ENCODE measurements around the gene C2CD4A. TPM values are rescaled to one million over a fixed set of nuclear protein-coding genes. Genes with fewer than 3 reads are reported as not detected.

C2CD4A gene
- total and polyA plus RNA-seq, 9 of the 15 experiments (the other 6 are each of a cell fraction or from before 2014, with no cell fraction given): not detected

GRCh38 chr15:62068071-62068809 is 1.5 kb downstream of the C2CD4A start (continued):
- TF ChIP-seq, protein P1, sequence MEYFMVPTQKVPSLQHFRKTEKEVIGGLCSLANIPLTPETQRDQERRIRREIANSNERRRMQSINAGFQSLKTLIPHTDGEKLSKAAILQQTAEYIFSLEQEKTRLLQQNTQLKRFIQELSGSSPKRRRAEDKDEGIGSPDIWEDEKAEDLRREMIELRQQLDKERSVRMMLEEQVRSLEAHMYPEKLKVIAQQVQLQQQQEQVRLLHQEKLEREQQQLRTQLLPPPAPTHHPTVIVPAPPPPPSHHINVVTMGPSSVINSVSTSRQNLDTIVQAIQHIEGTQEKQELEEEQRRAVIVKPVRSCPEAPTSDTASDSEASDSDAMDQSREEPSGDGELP (CRISPR knock-in tag; IDR thresholded peaks at IDR 0.05; ENCODE audit: borderline replicate concordance): peak; percentile 74
- TF ChIP-seq, protein P2, sequence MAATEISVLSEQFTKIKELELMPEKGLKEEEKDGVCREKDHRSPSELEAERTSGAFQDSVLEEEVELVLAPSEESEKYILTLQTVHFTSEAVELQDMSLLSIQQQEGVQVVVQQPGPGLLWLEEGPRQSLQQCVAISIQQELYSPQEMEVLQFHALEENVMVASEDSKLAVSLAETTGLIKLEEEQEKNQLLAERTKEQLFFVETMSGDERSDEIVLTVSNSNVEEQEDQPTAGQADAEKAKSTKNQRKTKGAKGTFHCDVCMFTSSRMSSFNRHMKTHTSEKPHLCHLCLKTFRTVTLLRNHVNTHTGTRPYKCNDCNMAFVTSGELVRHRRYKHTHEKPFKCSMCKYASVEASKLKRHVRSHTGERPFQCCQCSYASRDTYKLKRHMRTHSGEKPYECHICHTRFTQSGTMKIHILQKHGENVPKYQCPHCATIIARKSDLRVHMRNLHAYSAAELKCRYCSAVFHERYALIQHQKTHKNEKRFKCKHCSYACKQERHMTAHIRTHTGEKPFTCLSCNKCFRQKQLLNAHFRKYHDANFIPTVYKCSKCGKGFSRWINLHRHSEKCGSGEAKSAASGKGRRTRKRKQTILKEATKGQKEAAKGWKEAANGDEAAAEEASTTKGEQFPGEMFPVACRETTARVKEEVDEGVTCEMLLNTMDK (IDR thresholded peaks at IDR 0.05; ENCODE audit: borderline replicate concordance, insufficient read depth, low read depth, low read length, poor library complexity, severe bottlenecking): no peak
- TF ChIP-seq ZNF436 (CRISPR knock-in tag; IDR thresholded peaks at IDR 0.05): no peak
- TF ChIP-seq, protein P3, sequence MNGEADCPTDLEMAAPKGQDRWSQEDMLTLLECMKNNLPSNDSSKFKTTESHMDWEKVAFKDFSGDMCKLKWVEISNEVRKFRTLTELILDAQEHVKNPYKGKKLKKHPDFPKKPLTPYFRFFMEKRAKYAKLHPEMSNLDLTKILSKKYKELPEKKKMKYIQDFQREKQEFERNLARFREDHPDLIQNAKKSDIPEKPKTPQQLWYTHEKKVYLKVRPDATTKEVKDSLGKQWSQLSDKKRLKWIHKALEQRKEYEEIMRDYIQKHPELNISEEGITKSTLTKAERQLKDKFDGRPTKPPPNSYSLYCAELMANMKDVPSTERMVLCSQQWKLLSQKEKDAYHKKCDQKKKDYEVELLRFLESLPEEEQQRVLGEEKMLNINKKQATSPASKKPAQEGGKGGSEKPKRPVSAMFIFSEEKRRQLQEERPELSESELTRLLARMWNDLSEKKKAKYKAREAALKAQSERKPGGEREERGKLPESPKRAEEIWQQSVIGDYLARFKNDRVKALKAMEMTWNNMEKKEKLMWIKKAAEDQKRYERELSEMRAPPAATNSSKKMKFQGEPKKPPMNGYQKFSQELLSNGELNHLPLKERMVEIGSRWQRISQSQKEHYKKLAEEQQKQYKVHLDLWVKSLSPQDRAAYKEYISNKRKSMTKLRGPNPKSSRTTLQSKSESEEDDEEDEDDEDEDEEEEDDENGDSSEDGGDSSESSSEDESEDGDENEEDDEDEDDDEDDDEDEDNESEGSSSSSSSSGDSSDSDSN (IDR thresholded peaks at IDR 0.05; ENCODE audit: borderline replicate concordance in 1 of 2, low read depth in 2 of 2, low read length in 2 of 2): peak; percentile 67 to 70; a peak in 3 of 4 replicates
- peak in 1 of 2 experiments; percentile 37; a peak in 1 of 4 replicates for TF ChIP-seq MNT (conservative IDR thresholded peaks at IDR 0.05)
- no peak for TF ChIP-seq ZKSCAN1 (IDR thresholded peaks at IDR 0.05; ENCODE audit: low read depth, low read length)
- TF ChIP-seq FOSL1 (tag; conservative IDR thresholded peaks at IDR 0.05): peak; percentile 25; the same call in 1 of the 2 replicates
- TF ChIP-seq, protein P4, sequence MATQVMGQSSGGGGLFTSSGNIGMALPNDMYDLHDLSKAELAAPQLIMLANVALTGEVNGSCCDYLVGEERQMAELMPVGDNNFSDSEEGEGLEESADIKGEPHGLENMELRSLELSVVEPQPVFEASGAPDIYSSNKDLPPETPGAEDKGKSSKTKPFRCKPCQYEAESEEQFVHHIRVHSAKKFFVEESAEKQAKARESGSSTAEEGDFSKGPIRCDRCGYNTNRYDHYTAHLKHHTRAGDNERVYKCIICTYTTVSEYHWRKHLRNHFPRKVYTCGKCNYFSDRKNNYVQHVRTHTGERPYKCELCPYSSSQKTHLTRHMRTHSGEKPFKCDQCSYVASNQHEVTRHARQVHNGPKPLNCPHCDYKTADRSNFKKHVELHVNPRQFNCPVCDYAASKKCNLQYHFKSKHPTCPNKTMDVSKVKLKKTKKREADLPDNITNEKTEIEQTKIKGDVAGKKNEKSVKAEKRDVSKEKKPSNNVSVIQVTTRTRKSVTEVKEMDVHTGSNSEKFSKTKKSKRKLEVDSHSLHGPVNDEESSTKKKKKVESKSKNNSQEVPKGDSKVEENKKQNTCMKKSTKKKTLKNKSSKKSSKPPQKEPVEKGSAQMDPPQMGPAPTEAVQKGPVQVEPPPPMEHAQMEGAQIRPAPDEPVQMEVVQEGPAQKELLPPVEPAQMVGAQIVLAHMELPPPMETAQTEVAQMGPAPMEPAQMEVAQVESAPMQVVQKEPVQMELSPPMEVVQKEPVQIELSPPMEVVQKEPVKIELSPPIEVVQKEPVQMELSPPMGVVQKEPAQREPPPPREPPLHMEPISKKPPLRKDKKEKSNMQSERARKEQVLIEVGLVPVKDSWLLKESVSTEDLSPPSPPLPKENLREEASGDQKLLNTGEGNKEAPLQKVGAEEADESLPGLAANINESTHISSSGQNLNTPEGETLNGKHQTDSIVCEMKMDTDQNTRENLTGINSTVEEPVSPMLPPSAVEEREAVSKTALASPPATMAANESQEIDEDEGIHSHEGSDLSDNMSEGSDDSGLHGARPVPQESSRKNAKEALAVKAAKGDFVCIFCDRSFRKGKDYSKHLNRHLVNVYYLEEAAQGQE (IDR thresholded peaks at IDR 0.05; ENCODE audit: borderline replicate concordance): peak; percentile 11; the same call in 1 of the 2 replicates
- TF ChIP-seq, protein P4 (CRISPR knock-in tag; IDR thresholded peaks at IDR 0.05; ENCODE audit: low read depth): no peak

Measured in K562 (cell line).